ENCODE data around the gene ACOXL.

DNA sequence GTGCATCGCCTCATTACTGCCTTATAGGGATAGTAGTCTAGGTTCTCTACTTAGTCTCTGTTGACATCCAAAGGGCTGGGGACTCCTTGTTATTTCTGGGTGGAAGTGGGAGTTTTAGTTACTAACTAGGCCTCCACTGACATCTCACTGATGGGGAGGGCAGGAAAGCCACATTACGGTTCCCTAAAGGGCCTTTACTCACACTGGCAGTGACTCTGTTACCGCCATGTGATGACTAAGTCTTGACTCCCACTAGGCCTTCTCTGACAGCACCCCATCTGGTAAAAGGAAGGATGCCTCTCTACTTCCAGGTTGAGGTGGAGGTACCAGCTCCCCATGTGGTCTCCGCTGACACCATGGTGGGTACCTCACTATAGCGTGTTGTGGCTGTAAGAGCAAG, 374.3 kb downstream of the ACOXL start:
- no peak for TF ChIP-seq CTCF (IDR thresholded peaks at IDR 0.05; ENCODE audit: low read length)
- TF ChIP-seq EZH2 (IDR thresholded peaks at IDR 0.05; ENCODE audit: borderline replicate concordance, low read length): no peak
